DOHH2 (cell line): ENCODE results near the gene SMAD2.
A peak's percentile ranks its signal among the peaks of the same experiment; 100 is the strongest.

ENCODE experiments used
- H3F3A ChIP-seq: fragments of 200-600 bp; sonication (generic), shearing (Covaris generic); 2 replicates; pipeline ENCODE4 v1.6.0; 2016; ENCODE audit warnings: antibody characterized with exemption, mild to moderate bottlenecking; ENCODE audit not compliant: control insufficient read depth, insufficient read depth
- H3K27ac ChIP-seq: fragments of 200-600 bp; sonication (generic); 2 replicates; pipeline ENCODE4 v1.5.1; 2014; ENCODE audit warnings: low read depth, mild to moderate bottlenecking, low read length, moderate library complexity
- H3K27me3 ChIP-seq: fragments of 200-600 bp; sonication (generic); 2 replicates; pipeline ENCODE4 v1.6.1; 2014; ENCODE audit warnings: mild to moderate bottlenecking, low read length, mixed read lengths; ENCODE audit not compliant: control insufficient read depth
- H3K36me3 ChIP-seq: fragments of 200-600 bp; sonication (generic); 2 replicates; pipeline ENCODE4 v1.6.1; 2014; ENCODE audit warnings: mild to moderate bottlenecking, low read length, moderate library complexity, mixed read lengths; ENCODE audit not compliant: control insufficient read depth
- H3K4me1 ChIP-seq: fragments of 200-600 bp; sonication (generic); 2 replicates; pipeline ENCODE4 v1.6.1; 2014; ENCODE audit warnings: mild to moderate bottlenecking, low read length, mixed read lengths; ENCODE audit not compliant: control insufficient read depth
- H3K4me2 ChIP-seq: fragments of 200-600 bp; sonication (generic); 2 replicates; pipeline ENCODE4 v1.6.0; 2014; ENCODE audit warnings: mild to moderate bottlenecking, low read length, moderate library complexity
- H3K4me3 ChIP-seq: fragments of 200-600 bp; sonication (generic); 2 replicates; pipeline ENCODE4 v1.5.1; 2014; ENCODE audit warnings: mild to moderate bottlenecking, low read length, mixed read lengths
- H3K79me2 ChIP-seq: fragments of 200-600 bp; sonication (generic); 2 replicates; pipeline ENCODE4 v1.6.1; 2014; ENCODE audit warnings: mild to moderate bottlenecking, low read length, mixed read lengths; ENCODE audit not compliant: control insufficient read depth
- H3K9me2 ChIP-seq: fragments of 200-600 bp; sonication (generic); replicated peaks from 2 replicates; pipeline ENCODE4 v1.6.1; 2014; ENCODE audit warnings: mild to moderate bottlenecking, low read length, mixed read lengths; ENCODE audit not compliant: control insufficient read depth
- H3K9me3 ChIP-seq: fragments of 200-600 bp; sonication (generic); 2 replicates; pipeline ENCODE4 v1.6.1; 2014; ENCODE audit warnings: antibody characterized with exemption, low read length, mixed read lengths; ENCODE audit not compliant: control insufficient read depth, insufficient read depth
- H4K20me1 ChIP-seq: fragments of 200-600 bp; sonication (generic); 2 replicates; pipeline ENCODE4 v1.6.0; 2014; ENCODE audit warnings: low read depth, mild to moderate bottlenecking, antibody characterized with exemption, low read length, moderate library complexity; ENCODE audit not compliant: control insufficient read depth, insufficient read depth
- CTCF ChIP-seq: fragments of 200-600 bp; sonication (generic); IDR thresholded peaks from one replicate; pipeline ENCODE4 v1.5.1; 2014; ENCODE audit warnings: antibody characterized with exemption, mild to moderate bottlenecking, low read depth, low read length; ENCODE audit not compliant: poor library complexity, severe bottlenecking
- EZH2phosphoT487 ChIP-seq: fragments of 200-600 bp; sonication (generic); IDR thresholded peaks from 2 replicates; pipeline ENCODE4 v1.6.1; 2017; ENCODE audit warnings: borderline replicate concordance, mild to moderate bottlenecking, antibody characterized with exemption, low read length, moderate library complexity, mixed read lengths

The SMAD2 gene

GRCh38 chr18:47932603-47933002 lies 2.1 kb upstream of the SMAD2 start:
- Histone ChIP-seq H4K20me1 (peaks cover 9% of the 10 kb centered on the region; the same call in 1 of the 2 replicates), H3K4me3 (no peak overlapping the region), H3K4me2 (no peak overlapping the region), H3F3A (peaks cover 10% of the 10 kb centered on the region), H3K27ac (no peak overlapping the region), H3K4me1 (peaks cover 27% of the 10 kb centered on the region), H3K9me3 (no peaks in the 10 kb centered on the region), H3K36me3 (peaks cover 5% of the 10 kb centered on the region; the same call in 1 of the 2 replicates), H3K79me2 (peaks cover 27% of the 10 kb centered on the region), H3K9me2 (no peaks in the 10 kb centered on the region), H3K27me3 (no peaks in the 10 kb centered on the region)
- TF ChIP-seq EZH2phosphoT487 (no peak), CTCF (no peak)

GRCh38 chr18:47932190-47932589 lies 1.7 kb upstream of the SMAD2 start:
- H3K79me2 ChIP-seq, result peaks cover 31% of the 10 kb centered on the region
- H3F3A ChIP-seq, result peaks cover 10% of the 10 kb centered on the region
- H3K9me3 ChIP-seq, result no peaks in the 10 kb centered on the region
- TF ChIP-seq CTCF (no peak), EZH2phosphoT487 (no peak)
- H3K9me2 ChIP-seq, result no peaks in the 10 kb centered on the region
- peaks cover 5% of the 10 kb centered on the region for H3K36me3 ChIP-seq
- peaks cover 28% of the 10 kb centered on the region for H3K4me1 ChIP-seq
- H4K20me1 ChIP-seq, result peaks cover 10% of the 10 kb centered on the region; the same call in 1 of the 2 replicates
- H3K4me3 ChIP-seq, result peak overlapping the region; percentile 76
- H3K4me2 ChIP-seq, result peak overlapping the region; percentile 63
- peak overlapping the region; percentile 82 for H3K27ac ChIP-seq
- no peaks in the 10 kb centered on the region for H3K27me3 ChIP-seq

GRCh38 chr18:47931718-47932103 lies 1.3 kb upstream of the SMAD2 start:
- H3K4me3 ChIP-seq, result peak overlapping the region; percentile 76
- peak overlapping the region; percentile 63 for H3K4me2 ChIP-seq
- H3F3A ChIP-seq, result peaks cover 10% of the 10 kb centered on the region
- no peaks in the 10 kb centered on the region for H3K9me2 ChIP-seq
- peaks cover 35% of the 10 kb centered on the region for H3K79me2 ChIP-seq
- no peaks in the 10 kb centered on the region for H3K9me3 ChIP-seq
- peaks cover 33% of the 10 kb centered on the region for H3K4me1 ChIP-seq
- H3K36me3 ChIP-seq, result peaks cover 9% of the 10 kb centered on the region
- peak; percentile 67 for TF ChIP-seq CTCF
- no peak for TF ChIP-seq EZH2phosphoT487
- no peaks in the 10 kb centered on the region for H3K27me3 ChIP-seq
- peaks cover 14% of the 10 kb centered on the region; the same call in 1 of the 2 replicates for H4K20me1 ChIP-seq
- H3K27ac ChIP-seq, result peak overlapping the region; percentile 82
